Gastroesophageal sphincter (tissue), 4 donors: ENCODE results near the gene BRD4. TPM values are rescaled to one million over a fixed set of nuclear protein-coding genes. Genes with fewer than 3 reads are reported as not detected.
"Not testable (repeated sequence)": the region's sequence is repeated elsewhere in the genome, so short reads cannot be mapped to it uniquely, and the experiment has no call there.

Source experiments
- ATAC-seq: fragments of 150-250 bp; one replicate; pipeline ENCODE4 v1.9.1; 2016; ENCODE audit warnings: mild to moderate bottlenecking, moderate library complexity
- H3K27ac ChIP-seq, 4 donors: fragments of 200-600 bp; sonication (generic) in 3 of 4; 1 replicate in 3 of 4; 2 replicates in 1 of 4; pipeline ENCODE4 v1.5.1; 2016 to 2019
- H3K27me3 ChIP-seq: fragments of 200-600 bp; sonication (generic); one replicate; pipeline ENCODE4 v1.5.1; 2019
- H3K36me3 ChIP-seq, 2 donors: fragments of 200-600 bp; sonication (generic); one replicate each; pipeline ENCODE4 v1.5.1; 2019; ENCODE audit warnings: control low read depth in 1 of 2
- H3K4me1 ChIP-seq, 3 donors: fragments of 200-600 bp; sonication (generic); 1 replicate in 2 of 3; 2 replicates in 1 of 3; pipeline ENCODE4 v1.5.1; 2016 to 2019; ENCODE audit warnings: control low read depth in 2 of 3
- H3K4me3 ChIP-seq, 2 donors: fragments of 200-600 bp; sonication (generic); one replicate each; pipeline ENCODE4 v1.5.1; 2019; ENCODE audit warnings: mild to moderate bottlenecking in 1 of 2, moderate library complexity in 1 of 2
- H3K9me3 ChIP-seq, 3 donors: fragments of 200-600 bp; sonication (generic); one replicate each; pipeline ENCODE4 v1.5.1; 2017 to 2019; ENCODE audit warnings: control low read depth in 2 of 3
- EP300 ChIP-seq: sonication (generic); formaldehyde crosslinking; IDR thresholded peaks from one replicate; pipeline ENCODE4 v1.6.1; 2017; ENCODE audit warnings: antibody characterized with exemption, mild to moderate bottlenecking
- POLR2A ChIP-seq, 2 donors: fragments of 450-650 bp; IDR thresholded peaks; one replicate each; pipeline ENCODE4 v1.6.1; 2017; ENCODE audit warnings: antibody characterized with exemption in 2 of 2, mild to moderate bottlenecking in 2 of 2, moderate library complexity in 1 of 2
- POLR2AphosphoS5 ChIP-seq: sonication (generic); formaldehyde crosslinking; IDR thresholded peaks from one replicate; pipeline ENCODE4 v1.6.1; 2017; ENCODE audit warnings: antibody characterized with exemption
- WGBS, 2 donors: methylation state at CpG; one replicate each; pipeline ENCODE4 v1.1.5; 2018; ENCODE audit warnings: low coverage in 1 of 2; 5-methylcytosine and 5-hydroxymethylcytosine counted together
- total RNA-seq, 4 donors: library from RNA; depleted of rRNA; stranded (reverse); fragments of >200 nt; gene quantifications; one replicate each; pipeline ENCODE4 v1.1.0, GENCODE V29; 2016
- TF ChIP-seq, protein P1 (sequence below), 4 experiments: fragments of 200-600 bp in 2 of 4; fragments of 450-650 bp in 2 of 4; sonication (generic) in 1 of 4; IDR thresholded peaks; one replicate each; pipeline ENCODE4 v1.5.1; 2017 to 2019; ENCODE audit warnings: antibody characterized with exemption in 4 of 4, mild to moderate bottlenecking in 2 of 4, moderate library complexity in 2 of 4

BRD4 gene
- total RNA-seq, 4 donors from 2014 or later, result 29.6 to 49.3 (median 34.4) TPM

- not testable (repeated sequence) for H3K9me3 ChIP-seq, ATAC-seq, H3K4me1 ChIP-seq, H3K27ac ChIP-seq, H3K4me3 ChIP-seq, H3K27me3 ChIP-seq
- H3K36me3 ChIP-seq, result peaks cover 0 to 90% of the 10 kb centered on the region in 2 donors
- WGBS, 2 donors, result 59 to 67% methylated on average over 3 of the region's 4 CpGs
Observed at GRCh38 chr19:15360015-15360414, 27.7 kb upstream of the BRD4 start.

- Histone ChIP-seq H3K4me3 (no peak overlapping the region), H3K36me3 (peaks cover 0 to 91% of the 10 kb centered on the region in 2 donors), H3K27me3 (no peaks in the 10 kb centered on the region), H3K27ac (no peak overlapping the region), H3K4me1 (no peaks in the 10 kb centered on the region), H3K9me3 (no peaks in the 10 kb centered on the region)
- ATAC-seq, result no peak
- 84 to 93% methylated on average over 3 of the region's 3 CpGs for WGBS, 2 donors
- TF ChIP-seq EP300 (no peak), POLR2A (IDR thresholded peaks at IDR 0.05) (no peak), POLR2AphosphoS5 (no peak)
- TF ChIP-seq, protein P1, sequence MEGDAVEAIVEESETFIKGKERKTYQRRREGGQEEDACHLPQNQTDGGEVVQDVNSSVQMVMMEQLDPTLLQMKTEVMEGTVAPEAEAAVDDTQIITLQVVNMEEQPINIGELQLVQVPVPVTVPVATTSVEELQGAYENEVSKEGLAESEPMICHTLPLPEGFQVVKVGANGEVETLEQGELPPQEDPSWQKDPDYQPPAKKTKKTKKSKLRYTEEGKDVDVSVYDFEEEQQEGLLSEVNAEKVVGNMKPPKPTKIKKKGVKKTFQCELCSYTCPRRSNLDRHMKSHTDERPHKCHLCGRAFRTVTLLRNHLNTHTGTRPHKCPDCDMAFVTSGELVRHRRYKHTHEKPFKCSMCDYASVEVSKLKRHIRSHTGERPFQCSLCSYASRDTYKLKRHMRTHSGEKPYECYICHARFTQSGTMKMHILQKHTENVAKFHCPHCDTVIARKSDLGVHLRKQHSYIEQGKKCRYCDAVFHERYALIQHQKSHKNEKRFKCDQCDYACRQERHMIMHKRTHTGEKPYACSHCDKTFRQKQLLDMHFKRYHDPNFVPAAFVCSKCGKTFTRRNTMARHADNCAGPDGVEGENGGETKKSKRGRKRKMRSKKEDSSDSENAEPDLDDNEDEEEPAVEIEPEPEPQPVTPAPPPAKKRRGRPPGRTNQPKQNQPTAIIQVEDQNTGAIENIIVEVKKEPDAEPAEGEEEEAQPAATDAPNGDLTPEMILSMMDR (IDR thresholded peaks at IDR 0.05), result no peak
Observed at GRCh38 chr19:15358918-15359317, 26.6 kb upstream of the BRD4 start.

DNA sequence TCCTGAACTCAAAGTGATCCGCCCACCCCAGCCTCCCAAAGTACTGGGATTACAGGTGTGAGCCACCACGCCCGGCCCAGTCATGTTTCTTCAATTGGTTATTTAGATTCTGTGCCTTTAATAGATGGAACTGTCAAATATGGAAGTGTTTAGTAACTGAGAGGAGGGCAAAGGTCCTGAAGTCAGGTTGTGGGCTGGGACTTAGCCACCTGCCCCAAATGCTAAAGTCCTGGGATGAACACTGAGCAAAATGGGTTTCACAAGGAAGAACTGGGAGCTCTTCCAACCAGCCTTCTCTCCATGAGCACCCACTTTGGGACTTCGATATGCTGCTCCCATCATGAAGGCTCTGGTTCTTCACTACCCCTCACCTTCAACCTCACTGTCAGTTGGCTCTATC is 25.6 kb upstream of the BRD4 start:
- peaks cover 0 to 97% of the 10 kb centered on the region in 2 donors for H3K36me3 ChIP-seq
- WGBS, 2 donors, result 95 to 100% methylated on average over 4 of the region's 4 CpGs

GRCh38 chr19:15354566-15355296 is 22.4 kb upstream of the BRD4 start:
- H3K36me3 ChIP-seq, result peaks cover 0 to 78% of the 10 kb centered on the region in 2 donors
- H3K9me3 ChIP-seq, result no peaks in the 10 kb centered on the region
- H3K27ac ChIP-seq, result no peak overlapping the region
- WGBS, 2 donors, result 17 to 54% methylated on average over 7 to 12 of the region's 27 CpGs
- no peak for ATAC-seq
- TF ChIP-seq EP300 (no peak), POLR2A (IDR thresholded peaks at IDR 0.05) (no peak), POLR2AphosphoS5 (no peak)
- TF ChIP-seq, protein P1 (IDR thresholded peaks at IDR 0.05), result no peak
- no peak overlapping the region for H3K4me3 ChIP-seq
- no peaks in the 10 kb centered on the region for H3K27me3 ChIP-seq
- H3K4me1 ChIP-seq, result no peaks in the 10 kb centered on the region

More for the DNA sequence above, 25.6 kb upstream of the BRD4 start:
- H3K9me3 ChIP-seq, result no peaks in the 10 kb centered on the region
- H3K27ac ChIP-seq, result no peak overlapping the region
- TF ChIP-seq POLR2A (IDR thresholded peaks at IDR 0.05) (no peak), EP300 (no peak), POLR2AphosphoS5 (no peak)
- TF ChIP-seq, protein P1 (IDR thresholded peaks at IDR 0.05), result no peak
- no peak overlapping the region for H3K4me3 ChIP-seq
- no peak for ATAC-seq
- no peaks in the 10 kb centered on the region for H3K27me3 ChIP-seq
- H3K4me1 ChIP-seq, result no peaks in the 10 kb centered on the region

- peaks cover 0 to 70% of the 10 kb centered on the region in 2 donors for H3K36me3 ChIP-seq
- H3K4me1 ChIP-seq, result no peaks in the 10 kb centered on the region
- no peaks in the 10 kb centered on the region for H3K27me3 ChIP-seq
- 33 to 64% methylated on average over 1 to 4 of the region's 4 CpGs for WGBS, 2 donors
- H3K4me3 ChIP-seq, result no peak overlapping the region
- H3K27ac ChIP-seq, result no peak overlapping the region
- H3K9me3 ChIP-seq, result no peaks in the 10 kb centered on the region
- ATAC-seq, result no peak
- TF ChIP-seq POLR2A (IDR thresholded peaks at IDR 0.05) (no peak), POLR2AphosphoS5 (no peak), EP300 (no peak)
- TF ChIP-seq, protein P1 (IDR thresholded peaks at IDR 0.05), result no peak
Observed at GRCh38 chr19:15353908-15354307, 21.6 kb upstream of the BRD4 start.

DNA sequence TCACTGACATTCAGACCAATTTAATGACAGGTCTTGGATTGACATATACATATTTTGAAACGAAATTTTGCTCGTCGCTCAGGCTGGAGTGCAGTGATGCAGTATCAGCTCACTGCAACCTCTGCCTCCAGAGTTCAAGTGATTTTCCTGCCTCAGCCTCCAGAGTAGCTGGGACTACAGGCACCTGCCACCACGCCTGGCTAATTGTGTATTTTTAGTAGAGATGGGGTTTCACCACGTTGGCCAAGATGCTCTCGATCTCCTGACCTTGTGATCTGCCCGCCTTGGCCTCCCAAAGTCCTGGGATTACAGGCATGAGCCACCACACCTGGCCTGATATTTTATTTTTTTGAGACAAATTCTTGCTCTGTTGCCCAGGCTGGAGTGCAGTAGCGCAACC is 20.2 kb upstream of the BRD4 start:
- not testable (repeated sequence) for ATAC-seq
- WGBS, 2 donors, result 94 to 98% methylated on average over 3 to 8 of the region's 8 CpGs

GRCh38 chr19:15341328-15341727 is 9.0 kb upstream of the BRD4 start:
- not testable (repeated sequence) for H3K9me3 ChIP-seq, H3K4me3 ChIP-seq, H3K4me1 ChIP-seq, ATAC-seq, H3K27ac ChIP-seq, H3K27me3 ChIP-seq
- peaks cover 0 to 26% of the 10 kb centered on the region in 2 donors for H3K36me3 ChIP-seq
- 96% methylated on average over 11 of the region's 11 CpGs for WGBS, 2 donors

More for the DNA sequence above, 20.2 kb upstream of the BRD4 start:
- not testable (repeated sequence) for H3K9me3 ChIP-seq, H3K4me3 ChIP-seq, H3K27ac ChIP-seq, H3K27me3 ChIP-seq, H3K4me1 ChIP-seq
- H3K36me3 ChIP-seq, result peaks cover 0 to 58% of the 10 kb centered on the region in 2 donors
